ENCODE results near the gene BCAR1. TPM values are rescaled to one million over a fixed set of nuclear protein-coding genes. Genes with fewer than 3 reads are reported as not detected.

Gene BCAR1
- total and polyA plus RNA-seq, 2 experiments from 2014 or later = 37.9 to 140 TPM

DNA sequence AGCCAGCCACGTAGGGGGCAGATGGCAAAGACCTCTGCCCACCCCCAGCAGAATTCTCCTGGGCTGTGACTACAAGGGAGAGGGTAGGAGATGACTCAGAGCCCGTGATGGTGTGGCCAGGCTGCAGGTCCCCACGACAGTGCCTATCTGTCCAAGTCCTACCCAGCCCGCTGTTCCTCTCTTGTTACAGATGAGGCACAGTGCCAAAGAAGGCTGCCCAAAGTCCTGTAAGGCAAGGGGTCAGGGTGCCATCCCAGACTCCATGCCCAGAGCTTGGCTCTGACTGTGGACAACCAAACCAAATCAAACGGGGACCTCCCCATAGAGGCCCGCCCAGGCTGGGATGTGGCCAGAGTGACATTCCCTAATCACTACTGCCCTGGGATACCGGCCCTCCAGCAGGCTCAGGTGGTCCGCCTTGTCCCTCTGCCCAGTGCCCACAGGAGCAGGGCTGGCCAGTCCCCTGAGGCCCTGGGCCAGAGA lies 12.6 kb upstream of the BCAR1 start:
- peaks cover 66% of the 10 kb centered on the region for H3K79me2 ChIP-seq (replicated peaks; ENCODE audit: insufficient read depth)
- DNase-seq (ENCODE audit: low spot score) (no peak), ATAC-seq (no peak)
- H3K27ac ChIP-seq (ENCODE audit: low read depth) = no peak overlapping the region
- H3K4me3 Mint-ChIP-seq = peak overlapping the region; percentile 84
- 0 out of 2 replicates have a peak overlapping the region, but pooled peaks have one; percentile 44 for H3K27ac Mint-ChIP-seq
- H3F3A ChIP-seq (replicated peaks; ENCODE audit: low read depth) = 0 out of 2 replicates have a peak, but pooled peaks cover 4% of the 10 kb centered on the region
- H3K27me3 ChIP-seq (ENCODE audit: insufficient read depth) = no peaks in the 10 kb centered on the region
- H2AFZ ChIP-seq = no peak overlapping the region
- H3K9me3 Mint-ChIP-seq = no peaks in the 10 kb centered on the region
- peaks cover 33% of the 10 kb centered on the region for H4K20me1 ChIP-seq (replicated peaks; ENCODE audit: insufficient read depth)
- peaks cover 33% of the 10 kb centered on the region for H3K4me1 ChIP-seq (ENCODE audit: insufficient read depth)
- H3K36me3 ChIP-seq (ENCODE audit: insufficient read depth) = no peaks in the 10 kb centered on the region
- H3K36me3 Mint-ChIP-seq (ENCODE audit: low read depth) = peaks cover 14% of the 10 kb centered on the region; the same call in 2 of the 3 replicates
- TF ChIP-seq ZNF114 (CRISPR knock-in tag; IDR thresholded peaks at IDR 0.05) (no peak), REST (IDR thresholded peaks at IDR 0.05; ENCODE audit: unreplicated experiment) (no peak), ZNF331 (CRISPR knock-in tag; IDR thresholded peaks at IDR 0.05; ENCODE audit: low read depth) (no peak), STAT1 (IDR thresholded peaks at IDR 0.05; ENCODE audit: unreplicated experiment) (no peak), JUNB (IDR thresholded peaks at IDR 0.05; ENCODE audit: unreplicated experiment) (no peak), EZH2phosphoT487 (IDR thresholded peaks at IDR 0.05; ENCODE audit: unreplicated experiment) (no peak), EZH2 (IDR thresholded peaks at IDR 0.05; ENCODE audit: low read depth, unreplicated experiment) (no peak)
- H3K27me3 Mint-ChIP-seq (ENCODE audit: insufficient read depth, low read depth, poor library complexity) = peaks cover 17% of the 10 kb centered on the region
- H3K4me3 ChIP-seq = peak overlapping the region; percentile 97; the same call in 1 of the 2 replicates
- peaks cover 45% of the 10 kb centered on the region for H3K4me1 Mint-ChIP-seq
- H3K9me2 ChIP-seq (ENCODE audit: insufficient read depth) = no peaks in the 10 kb centered on the region
- H3K4me2 ChIP-seq = peak overlapping the region; percentile 97; the same call in 1 of the 2 replicates

DNA sequence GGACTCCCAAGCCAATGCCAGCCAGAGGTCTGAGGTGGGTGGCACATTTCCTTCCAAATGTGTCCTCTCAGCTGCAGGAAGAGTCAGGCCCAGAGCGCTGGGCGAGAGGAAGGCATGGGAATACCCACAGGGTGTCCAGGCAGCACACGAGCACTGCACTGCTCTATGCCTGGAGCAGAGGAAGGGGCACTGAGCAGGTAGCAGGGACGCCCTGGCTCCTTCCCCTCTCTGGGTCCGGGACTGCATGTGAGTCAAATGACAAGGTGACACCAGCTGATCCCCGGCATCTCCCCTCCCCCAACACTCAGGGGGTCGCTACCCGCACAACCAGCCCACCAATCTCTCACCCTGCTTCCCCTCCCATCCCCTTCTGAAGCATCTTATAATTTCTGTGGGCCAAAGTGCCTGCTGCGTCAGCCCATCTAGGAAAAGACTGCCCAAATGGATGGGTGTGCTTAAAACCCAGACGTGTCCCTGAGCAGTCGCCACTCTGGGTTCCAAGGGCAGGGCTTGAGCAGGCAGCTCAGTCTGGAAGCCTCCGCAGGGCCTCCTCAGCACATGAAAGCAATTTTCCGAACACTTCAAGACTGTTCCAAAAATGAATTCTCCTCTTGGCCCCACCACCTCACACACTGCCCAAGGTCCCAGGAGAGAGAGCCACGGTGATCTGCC lies 12.0 kb upstream of the BCAR1 start:
- no peaks in the 10 kb centered on the region for H3K9me3 Mint-ChIP-seq
- H3K27ac Mint-ChIP-seq = peak overlapping the region; percentile 36; the same call in 1 of the 2 replicates
- H3K27me3 ChIP-seq (ENCODE audit: insufficient read depth) = no peaks in the 10 kb centered on the region
- no peaks in the 10 kb centered on the region for H3K36me3 ChIP-seq (ENCODE audit: insufficient read depth)
- peaks cover 71% of the 10 kb centered on the region for H3K79me2 ChIP-seq (replicated peaks; ENCODE audit: insufficient read depth)
- no peak overlapping the region for H2AFZ ChIP-seq
- 0 out of 2 replicates have a peak overlapping the region, but pooled peaks have one; percentile 20 for H3K4me3 ChIP-seq
- peaks cover 17% of the 10 kb centered on the region for H3K27me3 Mint-ChIP-seq (ENCODE audit: insufficient read depth, low read depth, poor library complexity)
- H3K4me1 Mint-ChIP-seq = peaks cover 48% of the 10 kb centered on the region
- no peaks in the 10 kb centered on the region for H3K9me2 ChIP-seq (ENCODE audit: insufficient read depth)
- H3F3A ChIP-seq (replicated peaks; ENCODE audit: low read depth) = 0 out of 2 replicates have a peak, but pooled peaks cover 5% of the 10 kb centered on the region
- H3K4me2 ChIP-seq = peak overlapping the region; percentile 97; the same call in 1 of the 2 replicates
- ATAC-seq (no peak), DNase-seq (ENCODE audit: low spot score) (no peak)
- peak overlapping the region; percentile 84; the same call in 1 of the 3 replicates for H3K4me3 Mint-ChIP-seq
- no peak overlapping the region for H3K27ac ChIP-seq (ENCODE audit: low read depth)
- peaks cover 37% of the 10 kb centered on the region for H3K4me1 ChIP-seq (ENCODE audit: insufficient read depth)
- peaks cover 35% of the 10 kb centered on the region for H4K20me1 ChIP-seq (replicated peaks; ENCODE audit: insufficient read depth)
- H3K36me3 Mint-ChIP-seq (ENCODE audit: low read depth) = peaks cover 14% of the 10 kb centered on the region; the same call in 2 of the 3 replicates
- no peak for TF ChIP-seq CTCF (conservative IDR thresholded peaks at IDR 0.05; ENCODE audit: low read depth in 2 of 2)
- no peak for TF ChIP-seq STAT1 (IDR thresholded peaks at IDR 0.05; ENCODE audit: unreplicated experiment)
- no peak for TF ChIP-seq EZH2phosphoT487 (IDR thresholded peaks at IDR 0.05; ENCODE audit: unreplicated experiment)
